ENCODE data around the gene ORC3.

The ORC3 gene
- 7.1 to 27.6 (median 21.2) reads per million in 18 experiments for total RNA-seq

DNA sequence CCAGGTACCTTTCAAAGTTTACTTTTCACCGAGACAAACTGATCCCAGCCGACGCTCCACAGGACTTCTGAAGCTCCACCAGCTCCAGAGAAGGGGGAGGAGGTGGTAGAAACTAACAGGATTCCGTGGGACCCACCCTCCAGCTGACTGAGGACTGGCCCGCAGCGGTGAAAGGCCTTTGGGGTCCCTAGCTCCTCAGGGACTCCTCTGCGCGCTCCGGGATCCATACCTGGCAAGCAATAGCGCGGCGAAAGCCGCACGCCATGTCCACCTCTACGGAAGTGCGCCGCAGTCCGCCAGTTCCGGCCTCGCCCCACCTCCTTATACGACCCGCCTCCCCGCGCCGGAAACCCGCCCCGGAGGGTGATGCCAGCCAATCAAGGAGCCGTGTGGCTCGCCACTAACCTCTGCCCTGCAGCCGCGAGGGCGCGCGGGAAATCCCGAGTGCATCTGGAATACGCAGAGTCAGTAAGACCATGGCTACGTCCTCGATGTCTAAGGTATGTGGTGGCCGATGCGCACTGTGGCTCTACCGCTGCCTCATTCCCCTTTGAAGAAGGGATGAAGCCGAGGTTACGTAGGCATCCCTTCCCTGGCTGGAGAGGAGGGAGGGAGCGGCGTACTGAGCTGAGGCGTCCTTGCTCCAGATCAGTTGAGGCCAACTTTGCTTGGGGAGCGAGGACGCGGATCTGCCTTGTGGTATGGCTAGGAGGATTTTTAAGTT lies at the start of gene ORC3, which contains the start of gene RARS2:
Gene ORC3 (plus strand): TSS at position 443 of the 724 bp plus-strand sequence. CDS start 34 bp downstream, at position 477.
Gene RARS2 (minus strand): TSS at position 295 of the 724 bp plus-strand sequence. CDS start 30 bp downstream, at position 265.
- DNase-seq = peak; percentile 96 to 97

DNA sequence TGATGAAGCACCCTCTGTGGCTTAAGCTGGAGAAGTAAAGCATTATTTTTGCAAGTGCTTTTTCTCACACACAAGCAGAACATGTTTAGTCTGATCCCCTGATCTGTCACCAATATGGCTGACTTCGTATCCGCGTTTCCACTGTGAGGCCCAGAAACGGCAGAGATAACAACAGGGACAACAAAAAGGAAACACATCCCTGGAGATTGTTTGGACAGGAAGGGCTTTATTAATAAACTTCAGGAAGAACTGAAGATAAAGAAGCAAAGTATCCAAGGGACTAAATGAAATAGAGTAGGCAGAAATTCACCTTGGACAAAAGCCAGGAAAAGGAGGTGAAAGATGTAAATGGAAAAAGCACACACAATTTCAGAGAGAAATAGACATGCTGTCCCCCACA lies 49.4 kb upstream of the ORC3 start:
- no peak for DNase-seq

DNA sequence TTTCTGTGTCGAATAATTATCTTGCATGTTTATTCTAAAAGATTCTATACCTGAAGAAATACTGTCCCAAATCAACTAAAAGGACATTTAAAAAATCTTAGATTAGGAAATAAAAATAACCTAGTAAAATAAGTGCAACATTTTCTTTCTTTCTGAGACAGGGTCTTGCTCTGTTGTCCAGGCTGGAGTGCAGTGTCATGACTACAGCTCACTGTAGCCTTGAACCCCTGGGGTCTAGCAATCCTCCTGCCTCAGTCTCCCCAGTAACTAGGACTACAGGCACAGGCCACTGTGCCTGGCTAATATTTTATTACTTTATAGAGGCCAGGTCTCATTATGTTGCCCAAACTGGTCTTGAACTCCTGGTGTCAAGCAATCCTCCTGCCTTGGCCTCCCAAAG lies 48.9 kb upstream of the ORC3 start:
- no peak for DNase-seq

DNA sequence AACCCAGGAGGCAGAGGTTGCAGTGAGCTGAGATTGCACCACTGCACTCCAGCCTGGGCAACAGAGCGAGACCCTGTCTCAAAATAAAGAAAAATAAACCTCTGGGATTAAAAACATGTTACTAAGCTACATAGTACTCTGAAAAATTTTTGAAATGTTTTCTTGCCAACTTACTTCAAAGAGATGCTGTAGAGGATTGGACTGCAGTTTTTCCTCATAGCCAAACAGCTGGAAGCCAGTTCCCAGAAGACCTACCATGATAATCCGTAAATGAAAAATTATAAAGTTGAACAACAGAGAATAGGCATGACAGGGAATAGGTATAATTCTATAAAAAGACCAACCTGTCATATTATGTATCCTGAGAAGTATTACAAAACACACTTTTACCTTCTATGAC lies 48.2 kb upstream of the ORC3 start:
- DNase-seq = no peak

DNA sequence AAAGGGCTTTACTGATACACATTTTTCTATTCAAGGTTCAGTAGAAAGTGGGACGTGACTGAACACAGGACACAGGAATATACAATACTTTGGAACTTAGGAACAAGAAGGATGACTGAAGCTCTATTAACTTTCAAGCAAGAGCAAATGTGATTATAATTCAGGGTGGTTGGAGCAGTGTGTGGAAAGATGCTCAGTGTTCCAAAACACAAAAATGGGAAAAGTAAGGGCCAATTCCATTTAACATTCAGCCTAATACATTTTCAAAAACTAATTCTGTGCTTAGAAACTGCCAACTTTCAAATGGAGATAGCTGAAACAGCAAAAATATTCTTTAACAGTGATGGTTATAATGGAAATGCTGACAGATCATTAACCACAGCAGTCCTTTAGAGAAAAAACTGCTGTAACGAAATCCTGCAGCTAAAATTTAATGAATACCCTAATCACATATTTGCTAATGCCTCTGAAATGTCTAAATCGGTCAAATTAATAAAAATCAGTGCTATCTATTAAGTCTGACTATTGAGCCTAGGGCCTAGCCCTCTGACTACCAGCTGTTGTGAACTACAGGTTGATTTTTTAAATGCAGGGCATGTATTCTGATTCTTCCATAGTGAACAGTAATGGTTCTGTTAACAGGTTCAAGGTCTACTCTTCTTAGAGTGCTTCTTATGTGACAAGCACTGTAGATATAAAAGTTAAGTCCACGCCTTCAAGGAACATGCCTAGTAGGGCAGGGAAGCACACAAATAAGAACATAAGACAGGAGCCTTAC lies 46.0 kb upstream of the ORC3 start:
- DNase-seq = no peak

DNA sequence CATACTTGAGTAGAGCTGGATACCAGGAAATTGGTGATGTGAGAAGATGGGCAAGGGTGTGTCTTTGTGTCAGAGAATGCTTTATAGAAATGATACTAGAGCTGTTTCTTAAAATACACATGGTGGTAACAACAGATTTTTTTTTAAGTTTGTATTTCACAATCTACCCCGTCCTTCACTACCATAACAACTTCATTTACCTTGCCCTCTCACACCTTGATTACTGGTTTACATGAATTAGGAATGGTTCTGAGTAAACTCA lies 45.5 kb upstream of the ORC3 start:
- DNase-seq = no peak

DNA sequence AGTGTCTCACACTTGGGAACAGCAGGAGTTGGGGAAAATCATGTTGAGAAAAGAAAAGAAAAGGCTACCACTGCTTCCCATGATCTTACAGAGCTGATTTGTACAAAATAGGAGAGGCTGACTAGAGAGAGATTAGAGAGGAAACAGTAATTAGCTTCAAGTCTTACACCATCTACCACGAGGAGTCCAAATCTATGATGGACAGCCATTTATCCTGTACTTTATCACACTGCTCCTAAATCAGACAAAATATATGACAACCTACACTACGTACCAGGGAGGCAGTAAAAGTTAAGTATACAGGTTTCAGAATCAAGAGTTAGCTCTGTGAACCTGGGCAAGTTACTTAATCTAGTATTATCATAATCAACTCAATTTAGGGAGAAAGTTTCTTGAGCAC lies 38.1 kb upstream of the ORC3 start:
- DNase-seq = no peak

DNA sequence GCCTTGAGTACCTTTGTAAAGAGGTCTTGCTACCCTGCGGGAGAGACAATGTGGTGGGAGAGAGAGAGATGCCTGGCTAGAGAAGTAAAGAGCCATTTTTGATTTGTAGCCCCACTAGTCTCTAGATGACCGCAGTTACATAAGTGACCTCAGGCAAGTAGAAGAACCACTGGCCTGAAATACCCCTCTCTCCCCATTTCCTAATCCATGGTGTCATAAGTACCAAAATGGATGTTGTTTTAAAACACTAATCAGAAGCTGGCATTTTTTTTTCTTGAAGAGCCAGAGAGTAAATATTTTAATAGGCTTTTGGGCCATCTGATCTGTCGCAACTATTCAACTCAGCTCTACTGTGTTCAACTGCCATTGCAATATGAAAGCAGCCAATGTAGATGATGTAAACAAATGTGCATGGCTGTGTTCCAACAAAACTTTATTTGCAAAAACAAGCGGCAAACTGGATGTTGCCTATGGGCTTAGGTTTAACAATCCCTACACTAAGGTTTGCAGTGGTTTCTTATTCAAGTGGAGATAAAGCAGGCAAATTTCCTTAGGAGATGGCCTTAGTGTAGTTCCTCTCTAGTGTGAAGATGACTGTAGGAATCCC lies 36.7 kb upstream of the ORC3 start:
- no peak for DNase-seq

DNA sequence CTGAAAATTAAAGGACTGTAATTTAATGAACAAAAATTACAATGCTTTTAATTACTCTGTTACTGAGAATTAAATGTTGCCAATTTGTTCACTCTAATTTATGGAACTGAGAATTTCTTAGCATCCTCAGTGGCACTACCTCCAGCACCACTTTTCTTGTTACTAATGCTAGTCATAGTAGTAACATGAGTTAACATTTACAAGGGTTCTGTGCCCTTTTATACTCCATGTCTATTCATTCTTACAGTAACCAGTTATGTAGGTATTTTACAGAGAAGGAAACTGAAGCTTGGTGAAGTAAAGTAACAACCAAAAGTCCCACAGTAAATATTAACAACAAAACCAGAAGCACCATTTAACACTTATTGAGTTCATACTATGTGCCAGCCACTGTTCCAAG lies 34.4 kb upstream of the ORC3 start:
- DNase-seq = no peak

DNA sequence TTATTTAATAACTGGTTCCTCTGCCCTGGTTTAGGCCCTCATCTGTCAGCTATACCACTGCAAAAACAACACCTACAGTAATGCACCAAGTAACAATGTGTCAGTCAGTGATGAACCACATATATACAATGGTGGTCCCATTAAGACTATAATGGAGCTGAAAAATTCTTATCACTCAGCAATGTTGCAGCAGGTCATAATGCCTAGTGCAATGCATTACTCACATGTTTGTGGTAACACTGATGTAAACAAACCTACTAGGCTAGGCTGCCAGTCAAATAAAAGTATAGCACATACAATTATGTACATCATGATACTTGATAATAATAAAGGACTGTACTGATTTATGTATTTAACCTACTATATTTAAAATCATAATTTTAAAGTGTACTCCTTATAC lies 31.5 kb upstream of the ORC3 start:
- no peak for DNase-seq

DNA sequence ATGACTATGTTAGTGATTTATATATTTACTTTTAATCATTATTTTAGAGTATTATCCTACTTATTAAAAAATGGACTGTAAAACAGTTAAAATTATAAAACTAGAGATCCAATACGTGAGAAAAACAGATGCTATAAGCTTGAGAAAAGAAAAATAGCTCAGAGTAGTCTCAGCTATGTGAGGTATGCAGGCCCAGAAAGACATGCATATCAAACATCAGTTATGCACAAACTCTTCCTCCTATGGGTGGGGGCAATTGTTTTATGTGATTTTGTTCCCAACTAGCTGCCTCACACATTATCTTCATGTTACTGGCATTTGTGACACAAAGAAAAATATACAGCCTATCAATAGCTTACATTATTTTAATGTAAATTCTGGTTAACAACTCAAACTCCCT lies 28.9 kb upstream of the ORC3 start:
- no peak for DNase-seq

DNA sequence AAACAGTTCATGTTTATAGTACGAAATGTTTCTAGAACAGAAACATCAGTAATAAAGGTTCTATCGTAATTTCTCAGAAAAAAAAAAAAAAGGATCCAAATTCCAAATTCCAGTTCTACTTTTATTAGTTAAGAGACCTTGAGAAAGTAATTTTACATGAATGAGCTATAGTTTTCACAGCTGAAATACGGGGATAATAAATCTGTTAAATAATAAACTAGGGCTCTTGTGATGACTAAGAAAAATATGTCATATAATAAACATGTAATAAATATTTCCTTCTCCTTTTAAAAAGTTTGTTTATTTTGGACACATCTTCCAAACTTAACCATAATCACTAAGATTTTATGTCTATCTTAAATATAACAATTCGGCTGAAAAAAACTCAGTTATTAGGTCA lies 17.9 kb upstream of the ORC3 start:
- DNase-seq = no peak

DNA sequence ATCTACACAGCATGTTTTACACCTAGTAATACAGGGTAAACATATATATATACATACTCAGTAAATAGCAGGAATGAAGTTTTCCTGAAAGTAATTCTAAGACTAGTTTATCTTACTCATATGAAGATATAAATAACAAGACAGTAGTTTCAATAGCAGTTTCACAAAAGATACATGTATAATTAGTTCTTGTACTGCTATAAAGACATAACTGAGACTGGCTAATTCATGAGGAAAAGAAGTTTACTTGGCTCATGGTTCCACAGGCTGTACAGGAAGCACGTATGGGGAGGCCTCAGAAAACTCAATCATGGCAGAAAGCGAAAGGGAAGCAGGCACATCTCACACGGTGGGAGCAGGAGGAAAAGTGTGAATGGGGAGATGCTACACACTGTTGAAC lies 17.1 kb upstream of the ORC3 start:
- DNase-seq = no peak

DNA sequence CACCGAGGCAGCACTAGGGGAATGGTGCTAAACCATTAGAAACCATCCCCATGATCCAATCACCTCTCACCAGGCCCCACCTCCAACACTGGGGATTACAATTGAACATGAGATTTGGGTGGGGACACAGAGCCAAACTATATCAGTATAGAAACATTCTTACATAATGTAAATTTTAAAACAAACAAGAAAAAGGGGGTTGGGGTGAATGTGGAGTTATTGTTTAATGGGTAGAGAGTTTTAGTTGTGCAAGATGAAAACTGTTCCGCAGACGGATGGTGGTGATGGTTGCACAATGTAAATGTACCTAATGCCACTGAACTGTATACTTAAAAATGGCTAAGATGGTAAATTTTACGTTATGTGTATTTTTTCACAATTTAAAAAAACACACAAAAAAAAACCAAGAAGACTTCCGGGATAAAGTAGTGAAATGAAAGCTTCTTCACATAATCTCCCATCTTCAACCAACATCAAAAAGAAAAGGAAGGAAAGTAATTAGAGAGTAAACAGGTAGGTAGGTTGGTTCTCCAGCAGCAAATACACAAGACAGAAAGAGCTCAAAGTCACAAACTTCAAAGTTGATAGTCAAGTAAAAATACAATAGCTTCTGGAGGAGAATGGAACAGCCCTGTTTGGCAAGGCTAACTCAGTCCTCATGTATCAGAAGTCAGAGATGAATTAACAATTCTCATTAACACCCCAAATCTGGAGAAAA lies 16.5 kb upstream of the ORC3 start:
- DNase-seq = no peak

DNA sequence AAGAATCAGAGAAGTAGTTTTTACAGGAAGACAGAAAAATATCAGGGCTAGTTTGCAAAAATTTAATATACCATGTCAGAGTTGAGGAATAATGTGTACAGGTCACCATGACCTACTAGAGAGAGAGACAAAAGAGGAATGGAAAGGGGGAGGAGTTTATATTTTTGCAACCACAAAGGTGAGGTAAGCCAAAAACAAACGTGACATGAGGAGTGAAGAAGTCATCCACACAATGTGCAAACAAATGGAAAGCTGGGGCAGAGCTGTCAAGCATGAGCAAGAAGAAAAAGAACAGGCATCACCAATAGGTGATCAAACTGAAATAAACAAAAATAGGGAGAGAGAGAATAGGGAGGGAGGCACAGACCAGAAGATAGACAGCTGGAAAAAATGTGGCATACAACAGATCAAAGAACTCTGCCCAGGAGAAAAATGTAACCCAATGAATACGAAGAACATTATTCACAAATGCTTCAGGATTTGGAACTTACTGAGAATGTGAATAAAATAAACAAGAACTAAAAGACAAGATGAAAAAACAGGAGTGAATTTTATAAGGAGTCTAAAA lies 15.6 kb upstream of the ORC3 start:
- no peak for DNase-seq

DNA sequence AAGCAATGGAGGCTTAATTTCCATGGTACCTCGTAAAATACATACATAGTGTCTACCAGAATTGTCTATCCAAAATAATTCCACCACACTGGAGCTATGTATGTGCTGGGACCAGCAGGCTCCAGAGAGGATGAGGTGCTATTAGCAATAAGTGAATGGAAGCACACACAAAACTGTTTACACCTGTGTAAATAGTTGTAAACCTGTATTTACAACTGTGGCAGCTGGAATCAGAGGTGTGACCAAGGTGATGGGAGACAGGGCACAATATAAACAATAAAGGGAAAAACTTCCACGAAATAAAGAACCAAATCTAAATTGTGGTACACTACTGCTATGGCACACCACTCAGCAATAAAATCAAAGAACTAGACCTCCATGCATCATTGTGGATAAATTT lies 14.5 kb upstream of the ORC3 start:
- DNase-seq = no peak

DNA sequence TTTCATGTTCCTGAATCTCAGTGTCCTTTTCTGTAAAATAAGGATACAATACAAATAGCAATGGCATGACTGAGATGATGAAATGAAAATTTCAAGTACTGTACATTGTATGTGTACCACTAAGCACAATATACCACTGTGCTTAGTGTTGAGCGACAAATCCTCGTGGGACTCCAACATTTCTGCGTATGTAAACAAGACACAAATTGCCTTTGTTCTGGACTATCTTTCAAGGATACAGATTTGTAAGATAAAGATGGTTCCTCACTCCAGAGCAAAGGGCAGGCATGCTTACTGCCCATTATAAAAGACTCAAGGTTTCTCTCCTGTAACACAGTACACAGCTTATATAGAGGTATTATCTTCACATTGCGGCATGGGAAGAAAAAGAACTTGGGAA lies 6.1 kb upstream of the ORC3 start:
- no peak for DNase-seq

DNA sequence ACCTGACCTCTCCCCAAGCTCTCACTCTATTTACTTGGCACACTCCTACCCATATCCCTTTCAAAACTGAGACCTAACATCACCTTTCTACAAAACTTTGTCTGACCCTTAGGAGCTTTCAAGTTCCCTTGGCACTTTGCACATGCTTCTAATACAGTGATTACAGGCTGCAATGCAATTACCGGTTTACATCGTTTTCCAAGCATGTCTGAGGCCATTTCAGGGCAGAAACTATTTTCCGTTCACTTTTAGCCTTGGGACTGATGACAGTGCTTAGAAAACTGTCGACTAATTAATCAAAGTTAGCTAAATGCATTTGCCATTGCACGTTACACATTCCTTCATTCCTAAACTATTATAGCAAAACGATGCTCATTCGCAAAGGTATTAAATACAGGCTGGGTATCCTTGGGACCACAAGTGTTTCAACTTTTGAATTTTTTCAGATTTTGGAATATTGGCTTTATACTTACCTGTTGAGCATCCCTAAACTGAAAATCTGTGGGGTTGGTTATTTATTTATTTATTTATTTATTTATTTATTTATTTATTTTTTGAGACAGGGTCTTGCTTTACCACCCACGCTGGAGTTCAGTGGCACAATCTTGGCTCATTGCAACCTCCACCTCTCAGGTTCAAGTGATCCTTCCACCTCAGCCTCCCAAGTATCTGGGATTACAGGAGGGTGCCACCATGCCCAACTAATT lies 3.4 kb upstream of the ORC3 start:
- DNase-seq = no peak

DNA sequence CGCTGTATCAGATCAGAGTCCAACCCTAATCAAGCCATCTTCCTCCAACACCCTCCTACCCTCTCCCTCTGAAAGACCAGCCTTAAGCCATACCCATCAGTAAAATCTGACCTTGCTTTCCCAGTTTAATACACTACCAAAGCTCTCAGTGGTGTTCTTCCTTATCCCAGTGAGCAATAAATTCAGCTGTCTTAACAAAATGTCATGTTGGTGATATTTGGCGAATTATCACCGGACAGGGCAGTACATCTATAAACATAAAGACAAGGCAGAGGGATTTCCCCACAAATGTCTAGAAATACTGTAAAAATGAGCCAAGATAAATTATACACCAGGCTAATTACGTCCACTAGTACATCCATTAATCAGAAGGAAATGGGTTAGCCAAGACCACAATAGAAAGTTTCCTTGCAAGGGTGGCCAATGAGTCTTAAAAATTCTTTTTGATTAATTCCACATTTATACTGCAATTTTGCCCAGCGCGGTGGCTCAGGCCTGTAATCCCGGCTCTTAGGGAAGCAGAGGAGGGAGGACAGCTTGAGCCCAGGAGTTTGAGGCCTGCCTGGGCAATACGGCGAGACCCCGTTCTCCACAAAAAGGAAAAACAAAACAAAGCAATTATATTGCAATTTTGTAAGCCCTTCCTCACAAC lies 1.1 kb upstream of the ORC3 start:
- peak in 1 of 2 donors; percentile 2 for DNase-seq

DNA sequence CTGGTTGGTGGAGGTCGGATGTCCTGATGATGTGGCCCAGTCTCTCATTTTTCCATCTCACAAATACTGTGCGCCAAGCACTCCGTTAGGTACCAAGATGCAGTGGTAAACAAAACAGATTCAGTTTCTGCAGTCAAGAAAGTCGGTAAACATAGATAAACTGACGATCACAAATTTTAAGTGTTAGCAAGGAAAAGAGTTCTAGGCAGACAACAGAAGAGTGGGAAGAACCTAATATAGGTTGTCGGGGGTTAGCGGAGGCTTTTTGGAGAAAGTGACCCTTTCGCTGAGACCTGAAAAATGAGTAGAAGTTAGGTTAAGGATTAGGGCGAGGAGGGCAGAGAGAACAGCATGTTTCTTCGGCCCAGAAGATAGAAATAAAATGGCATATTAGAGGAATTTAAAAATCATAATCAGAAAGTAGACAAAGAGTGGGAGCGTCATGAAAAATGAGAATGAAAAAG lies 514 bp downstream of the ORC3 start:
- no peak for DNase-seq

DNA sequence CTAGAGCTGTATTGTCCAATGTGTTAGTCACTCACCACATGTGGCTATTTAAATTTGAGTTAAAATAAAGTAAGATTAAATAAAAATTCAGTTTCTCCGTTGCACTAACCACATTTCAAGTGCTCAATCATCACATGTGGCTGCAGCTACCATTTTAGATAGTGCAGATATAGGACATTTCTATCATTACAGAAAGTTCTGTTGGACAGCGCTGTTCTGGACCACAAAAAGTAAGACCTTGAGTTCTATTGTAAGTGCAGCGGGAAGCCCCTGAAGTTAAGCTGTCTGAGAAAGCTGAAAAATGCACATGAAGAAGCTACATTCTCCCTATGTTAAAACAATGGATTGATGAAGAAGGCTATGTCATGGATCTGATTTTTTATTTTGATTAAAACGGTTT lies 1.1 kb downstream of the ORC3 start:
- no peak for DNase-seq

DNA sequence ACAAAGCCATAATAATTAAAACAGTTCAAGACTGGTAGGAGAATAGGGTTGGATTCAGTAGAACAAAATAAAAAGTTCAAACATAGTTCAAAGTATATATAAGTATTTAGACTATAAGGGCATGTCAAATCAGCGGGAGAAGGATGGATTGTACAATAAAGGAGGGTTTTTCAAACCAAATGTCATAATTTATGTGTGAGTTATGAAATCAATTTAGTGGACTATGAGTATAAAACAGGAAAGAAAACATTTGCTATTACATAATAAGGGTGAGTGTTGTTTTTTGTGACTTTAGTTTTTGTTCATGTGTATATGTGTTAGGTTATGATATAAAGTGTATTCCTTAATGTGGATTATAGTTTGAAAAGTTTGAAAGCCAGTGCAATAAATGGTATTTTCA lies 10.6 kb downstream of the ORC3 start:
- peak in 1 of 2 donors; percentile 77 for DNase-seq
